Measurements from ENCODE around the gene ADIRF.
A peak's percentile ranks its signal among the peaks of the same experiment; 100 is the strongest.

The ADIRF gene

GRCh38 chr10:86959737-86960002 lies 8.6 kb upstream of the ADIRF start:
- FAIRE-seq (no peak), DNase-seq (ENCODE audit: extremely low spot score, insufficient read length, low read depth) (no peak)

GRCh38 chr10:86960003-86960862 lies 8.0 kb upstream of the ADIRF start:
- FAIRE-seq: peak; percentile 81
- DNase-seq (ENCODE audit: extremely low spot score, insufficient read length, low read depth): peak; percentile 55

DNA sequence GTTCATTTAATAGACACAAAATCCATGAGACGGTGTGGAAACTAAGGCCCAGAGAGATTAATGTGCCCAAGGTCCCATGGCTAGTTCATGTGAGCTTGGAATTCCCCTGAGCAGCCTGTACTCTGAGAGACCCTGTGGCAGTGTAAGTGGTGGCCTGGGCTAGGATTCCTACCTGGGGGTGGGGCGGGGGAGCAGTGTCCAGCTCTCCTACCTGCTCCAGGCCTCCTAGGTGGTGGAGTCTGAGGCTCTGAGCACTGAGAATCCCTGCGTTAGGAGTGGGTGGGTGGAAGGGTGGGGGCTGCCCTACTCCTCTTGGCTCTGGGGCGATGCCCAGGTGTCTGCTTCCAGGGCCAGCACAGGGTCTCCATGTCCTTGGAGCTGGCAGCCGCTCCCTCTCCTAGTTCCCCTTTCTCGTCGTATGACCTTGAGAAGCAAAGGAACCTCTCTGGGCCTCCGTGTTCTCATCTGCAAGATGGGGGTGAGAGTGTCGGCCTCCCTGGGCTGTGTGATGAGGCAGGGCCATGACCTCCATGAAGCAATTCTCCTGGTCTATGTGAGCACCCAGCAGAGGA lies 7.3 kb upstream of the ADIRF start:
- no peak for FAIRE-seq
- no peak for DNase-seq (ENCODE audit: extremely low spot score, insufficient read length, low read depth)

DNA sequence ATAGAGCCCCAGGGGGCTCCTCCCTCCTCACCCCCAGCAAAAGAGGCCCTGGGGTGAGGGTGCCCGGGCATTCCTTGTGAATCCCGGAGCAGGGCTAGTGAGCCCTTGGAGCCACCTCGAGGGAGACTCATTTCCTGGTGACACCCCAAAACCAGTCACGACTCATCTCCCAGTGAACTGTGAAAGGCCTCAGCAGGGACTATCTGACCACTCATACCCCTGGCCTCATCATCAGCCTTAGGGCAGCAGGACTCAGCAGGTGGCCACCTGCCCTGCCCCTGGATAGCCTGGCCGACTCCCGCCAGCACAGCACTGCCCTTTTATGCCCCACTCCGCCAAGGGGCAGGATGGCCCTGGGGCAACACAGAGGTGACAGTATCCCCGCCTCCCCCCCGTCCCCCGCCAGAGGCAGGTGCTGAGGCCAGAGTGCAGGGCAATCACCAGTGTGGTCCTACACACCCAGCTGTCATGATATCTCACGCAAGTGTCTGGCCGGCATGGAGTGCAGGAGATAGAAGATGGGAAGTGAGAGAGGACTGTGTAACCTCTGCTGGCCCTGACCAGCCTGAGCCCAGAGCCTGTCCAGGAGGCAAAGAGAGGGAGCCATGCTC lies 6.7 kb upstream of the ADIRF start:
- no peak for DNase-seq (ENCODE audit: extremely low spot score, insufficient read length, low read depth)
- no peak for FAIRE-seq

GRCh38 chr10:86962136-86962980 lies 5.9 kb upstream of the ADIRF start:
- no peak for FAIRE-seq
- no peak for DNase-seq (ENCODE audit: extremely low spot score, insufficient read length, low read depth)

GRCh38 chr10:86962981-86963310 lies 5.3 kb upstream of the ADIRF start:
- no peak for DNase-seq (ENCODE audit: extremely low spot score, insufficient read length, low read depth)
- FAIRE-seq: no peak

- DNase-seq (ENCODE audit: extremely low spot score, insufficient read length, low read depth): no peak
- no peak for FAIRE-seq
Observed at GRCh38 chr10:86963341-86963919, 4.9 kb upstream of the ADIRF start.

DNA sequence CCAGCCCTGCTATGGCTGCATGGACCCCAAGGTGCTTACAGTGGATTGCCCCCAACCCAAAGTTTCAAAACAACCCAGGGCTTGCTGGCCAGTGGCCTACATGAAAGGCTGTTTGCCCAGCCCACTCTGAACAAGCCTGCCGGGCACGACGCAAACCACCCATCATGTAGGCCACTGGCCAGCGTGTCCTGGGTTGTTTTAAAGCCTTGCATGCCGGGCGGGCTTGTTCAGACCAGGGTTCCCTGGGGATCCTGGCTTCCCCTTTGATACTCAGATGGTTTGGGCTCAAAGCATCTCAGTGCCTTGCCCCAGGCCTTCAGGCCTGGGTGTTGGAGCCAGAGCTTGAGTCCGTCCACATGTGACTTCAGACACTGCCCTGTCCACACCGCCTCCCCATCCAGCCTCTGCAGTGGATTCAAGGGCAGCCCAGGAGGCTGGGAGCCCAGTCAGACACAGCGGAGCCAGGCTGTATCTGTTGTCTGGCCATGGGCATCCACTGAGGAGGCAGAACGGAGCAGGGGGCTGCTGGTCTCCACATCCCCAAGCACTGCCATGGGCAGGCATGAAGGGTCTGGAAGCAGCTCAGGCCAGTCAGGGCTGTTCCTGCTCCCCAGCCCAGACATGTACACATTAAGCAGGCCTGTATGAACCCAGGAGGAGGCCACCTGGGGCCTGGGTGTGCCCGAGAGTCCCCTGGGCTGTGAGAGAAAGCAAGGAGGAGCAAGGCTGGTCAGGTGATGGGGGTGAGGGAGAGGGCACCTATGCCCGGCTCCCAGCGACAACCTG lies 4.0 kb upstream of the ADIRF start:
- FAIRE-seq: no peak
- DNase-seq (ENCODE audit: extremely low spot score, insufficient read length, low read depth): no peak

GRCh38 chr10:86964847-86965190 lies 3.5 kb upstream of the ADIRF start:
- FAIRE-seq (no peak), DNase-seq (ENCODE audit: extremely low spot score, insufficient read length, low read depth) (no peak)

DNA sequence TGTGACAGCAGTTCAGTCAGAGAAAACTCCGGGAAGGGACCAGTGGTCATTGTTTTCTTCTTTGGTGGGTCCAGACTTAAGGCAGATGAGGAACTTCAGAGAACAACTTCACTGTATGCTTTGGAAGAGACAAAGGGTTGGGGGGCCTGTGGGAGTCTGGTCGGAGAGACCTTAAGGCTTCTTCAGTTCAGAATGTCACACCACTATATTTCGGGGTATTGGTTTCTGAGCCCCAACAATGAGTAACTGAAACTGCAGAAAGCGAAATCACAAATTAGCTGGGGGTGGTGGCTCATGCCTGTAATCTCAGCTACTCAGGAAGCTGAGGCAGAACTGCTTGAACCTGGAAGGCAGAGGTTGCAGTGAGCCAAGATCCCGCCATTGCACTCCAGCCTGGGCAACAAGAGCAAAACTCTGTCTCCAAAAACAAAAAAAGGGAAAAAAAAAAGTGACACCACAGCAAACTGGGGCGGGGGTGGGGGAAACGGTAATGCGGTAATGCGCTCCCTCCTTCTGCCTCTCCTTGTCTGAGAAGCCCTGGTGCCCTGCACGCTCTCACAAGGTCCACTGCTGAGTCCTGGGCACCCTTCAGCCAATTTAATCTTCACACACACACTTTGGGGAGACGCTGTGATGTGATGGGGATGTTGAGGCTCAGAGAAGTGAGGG lies 2.2 kb upstream of the ADIRF start:
- DNase-seq (ENCODE audit: extremely low spot score, insufficient read length, low read depth) (no peak), FAIRE-seq (no peak)

DNA sequence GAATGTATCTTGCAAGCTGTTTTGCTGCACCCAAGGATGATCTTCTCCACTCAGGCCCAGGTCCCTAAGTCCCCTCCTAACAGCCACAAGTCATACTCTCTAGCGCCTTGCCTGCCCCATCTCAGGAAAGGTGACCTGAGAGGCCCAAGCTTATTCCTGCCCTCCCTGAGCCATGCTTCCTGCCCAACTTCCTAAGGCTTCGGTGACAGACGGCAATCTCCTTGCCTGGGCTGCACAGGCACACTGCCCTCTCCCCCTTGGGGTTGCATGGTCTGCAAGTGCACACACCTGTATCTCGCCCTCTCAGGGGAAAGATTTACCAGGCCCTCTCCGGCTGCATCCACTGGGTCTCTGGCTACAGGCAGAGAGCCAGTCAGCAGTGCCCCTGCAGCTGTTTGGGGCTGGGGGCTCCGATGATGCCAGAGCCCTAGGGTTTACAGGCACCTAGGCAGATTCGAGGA lies 771 bp upstream of the ADIRF start:
- FAIRE-seq: no peak

GRCh38 chr10:86968994-86969355 lies 693 bp downstream of the ADIRF start:
- FAIRE-seq (no peak), DNase-seq (ENCODE audit: extremely low spot score, insufficient read length, low read depth) (no peak)

More for the DNA sequence above, 771 bp upstream of the ADIRF start:
- DNase-seq (ENCODE audit: extremely low spot score, insufficient read length, low read depth): no peak

DNA sequence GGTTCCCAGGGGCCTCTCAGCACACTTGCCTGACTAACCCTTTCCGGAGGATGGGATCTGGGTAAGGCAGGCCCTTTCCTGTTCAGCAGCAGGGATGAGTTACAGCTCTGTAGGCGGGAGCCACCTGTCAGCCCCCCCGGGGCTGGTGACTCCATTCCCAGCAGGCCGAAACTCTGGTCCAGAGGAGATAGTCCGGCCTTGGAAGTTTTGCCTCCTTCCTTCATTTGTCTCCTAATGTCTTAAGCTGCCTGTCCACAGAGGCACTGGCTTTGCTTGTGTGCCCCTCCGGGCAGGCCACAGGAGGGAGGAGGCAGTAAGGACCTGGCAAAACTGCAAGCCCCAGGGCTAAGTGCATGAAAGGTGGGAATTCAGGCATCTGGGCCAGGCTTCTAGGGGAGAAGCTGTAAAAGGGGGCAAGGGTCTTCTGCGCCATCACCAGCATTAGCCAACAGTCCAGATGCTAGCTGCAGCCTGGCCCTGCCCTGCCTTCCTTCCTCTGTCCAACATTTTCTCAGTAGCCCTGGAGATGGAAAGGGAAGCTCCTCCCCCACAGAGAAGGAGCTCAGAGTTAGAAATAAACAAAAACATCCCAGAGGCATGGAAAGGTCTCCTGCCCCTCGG lies 1.2 kb downstream of the ADIRF start:
- DNase-seq (ENCODE audit: extremely low spot score, insufficient read length, low read depth) (no peak), FAIRE-seq (no peak)

GRCh38 chr10:86970162-86970981 lies 2.1 kb downstream of the ADIRF start:
- FAIRE-seq: no peak
- DNase-seq (ENCODE audit: extremely low spot score, insufficient read length, low read depth): no peak

GRCh38 chr10:86970982-86971231 lies 2.6 kb downstream of the ADIRF start:
- FAIRE-seq (no peak), DNase-seq (ENCODE audit: extremely low spot score, insufficient read length, low read depth) (no peak)

GRCh38 chr10:86971232-86971991 lies 3.1 kb downstream of the ADIRF start:
- FAIRE-seq (peak; percentile 91), DNase-seq (ENCODE audit: extremely low spot score, insufficient read length, low read depth) (peak; percentile 72)

DNA sequence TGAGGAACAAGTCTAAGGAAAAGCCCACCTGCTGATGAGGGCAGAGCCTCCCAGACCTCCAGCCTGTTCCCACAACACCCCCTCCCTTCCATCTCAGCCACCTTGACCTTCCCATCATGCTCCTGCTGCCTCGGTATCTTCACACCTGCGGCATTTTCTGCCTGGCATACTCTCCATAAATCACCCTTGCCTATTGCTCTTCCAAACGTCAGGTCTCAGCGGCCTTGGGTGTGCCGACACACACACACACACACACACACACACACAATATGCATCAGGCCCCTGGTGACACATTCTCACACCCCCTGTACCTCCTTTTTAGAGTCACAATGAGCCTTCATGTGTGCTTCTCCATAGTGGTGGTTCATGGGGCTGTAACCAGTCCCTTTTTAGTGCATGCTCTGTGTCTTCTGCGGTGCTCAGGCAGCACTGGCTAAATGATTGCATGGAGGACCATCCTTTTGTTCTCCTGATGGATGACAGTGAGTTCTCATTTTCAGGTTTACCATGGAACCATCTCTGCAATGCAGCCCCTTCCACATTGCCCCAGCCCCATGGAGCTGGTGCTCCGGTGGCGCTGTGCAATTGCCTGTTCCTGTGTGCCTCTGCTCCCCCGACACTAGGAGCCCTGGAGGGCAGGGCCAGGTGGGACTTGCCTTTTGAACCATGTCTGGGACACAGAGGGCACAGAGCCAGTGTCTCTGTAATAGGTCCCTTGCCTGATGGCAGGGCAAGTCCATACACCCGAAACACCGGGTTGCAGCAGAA lies 4.5 kb downstream of the ADIRF start:
- FAIRE-seq (no peak), DNase-seq (ENCODE audit: extremely low spot score, insufficient read length, low read depth) (no peak)

Data from GM18507 (cell line).